ENCODE results near the gene NAV2.
"Not testable (repeated sequence)": the region's sequence is repeated elsewhere in the genome, so short reads cannot be mapped to it uniquely, and the experiment has no call there.

Gene NAV2

GRCh38 chr11:19920982-19921381, 208.3 kb downstream of the NAV2 start:
- no peak for DNase-seq (ENCODE audit: low read depth, low spot score)

GRCh38 chr11:19921976-19922688, 209.5 kb downstream of the NAV2 start:
- no peak for DNase-seq (ENCODE audit: low read depth, low spot score)

- DNase-seq (ENCODE audit: low read depth, low spot score), result no peak
Measured at GRCh38 chr11:19922689-19923035, 210.0 kb downstream of the NAV2 start.

- DNase-seq (ENCODE audit: low read depth, low spot score), result no peak
Measured at GRCh38 chr11:19923626-19924025, 211.0 kb downstream of the NAV2 start.

GRCh38 chr11:19924311-19924710, 211.7 kb downstream of the NAV2 start:
- no peak for DNase-seq (ENCODE audit: low read depth, low spot score)

- no peak for DNase-seq (ENCODE audit: low read depth, low spot score)
Measured at GRCh38 chr11:19924716-19925115, 212.1 kb downstream of the NAV2 start.

- DNase-seq (ENCODE audit: low read depth, low spot score), result not testable (repeated sequence)
Measured at GRCh38 chr11:19927403-19927802, 214.8 kb downstream of the NAV2 start.

- DNase-seq (ENCODE audit: low read depth, low spot score), result no peak
Measured at GRCh38 chr11:19929147-19929546, 216.5 kb downstream of the NAV2 start.

GRCh38 chr11:19929655-19930054, 217.0 kb downstream of the NAV2 start:
- no peak for DNase-seq (ENCODE audit: low read depth, low spot score)

- DNase-seq (ENCODE audit: low read depth, low spot score), result no peak
Measured at GRCh38 chr11:19931141-19931770, 218.6 kb downstream of the NAV2 start.

- no peak for DNase-seq (ENCODE audit: low read depth, low spot score)
Measured at GRCh38 chr11:19931771-19932369, 219.2 kb downstream of the NAV2 start.

- DNase-seq (ENCODE audit: low read depth, low spot score), result no peak
Measured at GRCh38 chr11:19933132-19933735, 220.6 kb downstream of the NAV2 start.

- DNase-seq (ENCODE audit: low read depth, low spot score), result no peak
Measured at GRCh38 chr11:19933801-19934488, 221.3 kb downstream of the NAV2 start.

- no peak for DNase-seq (ENCODE audit: low read depth, low spot score)
Measured at GRCh38 chr11:19934828-19935259, 222.2 kb downstream of the NAV2 start.

- DNase-seq (ENCODE audit: low read depth, low spot score), result no peak
Measured at GRCh38 chr11:19935507-19935906, 222.9 kb downstream of the NAV2 start.

GRCh38 chr11:19936461-19936860, 223.8 kb downstream of the NAV2 start:
- no peak for DNase-seq (ENCODE audit: low read depth, low spot score)

GRCh38 chr11:19938169-19938856, 225.7 kb downstream of the NAV2 start:
- DNase-seq (ENCODE audit: low read depth, low spot score), result no peak

GRCh38 chr11:19938866-19939265, 226.2 kb downstream of the NAV2 start:
- no peak for DNase-seq (ENCODE audit: low read depth, low spot score)

- no peak for DNase-seq (ENCODE audit: low read depth, low spot score)
Measured at GRCh38 chr11:19939415-19939929, 226.8 kb downstream of the NAV2 start.

GRCh38 chr11:19940831-19941230, 228.2 kb downstream of the NAV2 start:
- no peak for DNase-seq (ENCODE audit: low read depth, low spot score)

- DNase-seq (ENCODE audit: low read depth, low spot score), result no peak
Measured at GRCh38 chr11:19946681-19947080, 234.0 kb downstream of the NAV2 start.

Data from activated CD4-positive, CD25-positive, alpha-beta regulatory T cell treated with anti-CD3 and anti-CD28 coated beads, Interleukin-2, amount 50 U/mL, for 16 hours (primary cell).